DLD1 (cell line): Measurements from ENCODE around the gene FMO4.
"Not testable (repeated sequence)": the region's sequence is repeated elsewhere in the genome, so short reads cannot be mapped to it uniquely, and the experiment has no call there.

ENCODE experiments used
- in situ Hi-C: cut with HindIII; loops from 2 replicates; pipeline ENCODE4 v1.10.0; 2017; ENCODE audit warnings: low sequenced_read_pairs

The FMO4 gene

GRCh38 chr1:171384496-171384895 lies 70.5 kb downstream of the FMO4 start:
- in situ Hi-C loops = no loop called here

DNA sequence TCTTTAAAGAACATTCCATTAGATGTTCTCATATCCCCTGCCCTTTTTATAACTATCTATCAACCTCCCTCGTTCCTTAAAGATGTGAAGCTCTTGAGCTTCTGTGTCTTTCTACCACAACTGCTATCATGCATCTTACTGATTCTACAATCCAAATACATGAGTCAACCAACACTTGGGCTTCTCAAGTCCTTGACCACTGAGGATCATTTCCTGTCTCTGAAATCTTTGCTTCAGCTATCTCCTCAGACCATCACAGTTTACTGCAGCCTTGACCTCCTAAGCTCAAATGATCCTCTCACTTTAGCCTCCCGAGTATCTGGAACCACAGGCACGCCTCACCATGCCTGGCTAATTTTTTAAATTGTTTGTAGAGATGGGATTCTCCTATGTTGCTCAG lies 75.2 kb downstream of the FMO4 start:
- in situ Hi-C loops = no loop called here

GRCh38 chr1:171390740-171391139 lies 76.8 kb downstream of the FMO4 start:
- in situ Hi-C loops = not testable (repeated sequence)
